Hematopoietic multipotent progenitor cell (in vitro differentiated cells): ENCODE data around the gene UGT1A5. TPM values are rescaled to one million over a fixed set of nuclear protein-coding genes. Genes with fewer than 3 reads are reported as not detected.
"Not testable (repeated sequence)": the region's sequence is repeated elsewhere in the genome, so short reads cannot be mapped to it uniquely, and the experiment has no call there.

Experiments used
- DNase-seq, 3 donors: peaks; one replicate each; pipeline ENCODE4 v3.0.0-alpha.2; 2011 to 2015; ENCODE audit warnings: low read depth in 2 of 3, low spot score in 2 of 3
- total RNA-seq: library from RNA; depleted of rRNA; stranded (reverse); fragments of >200 nt; gene quantifications from one replicate; pipeline ENCODE4 v1.2.3, GENCODE V29; 2012

Gene UGT1A5
- total RNA-seq, 1 donor, result not detected

DNA sequence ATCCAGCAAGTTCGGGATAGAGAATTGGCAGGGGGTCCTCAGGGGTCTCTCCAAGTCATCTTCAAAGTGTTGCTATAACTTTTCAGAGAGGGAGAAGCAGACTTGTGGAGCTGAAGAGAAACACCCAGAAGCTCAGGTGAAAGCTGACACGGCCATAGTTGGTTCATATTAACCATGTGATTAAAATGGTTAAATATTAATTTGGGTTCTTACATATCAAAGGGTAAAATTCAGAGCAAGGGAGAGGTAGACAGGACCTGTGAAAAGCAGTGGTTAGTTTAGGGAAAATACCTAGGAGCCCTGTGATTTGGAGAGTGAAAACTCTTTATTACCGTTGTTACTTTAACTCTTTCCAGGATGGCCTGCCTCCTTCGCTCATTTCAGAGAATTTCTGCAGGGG, 20.1 kb upstream of the UGT1A5 start, which contains the start of gene UGT1A6:
TSS of gene UGT1A6 (plus strand) at position 243 of the 400 bp plus-strand sequence. CDS start at position 358, 115 bp downstream.
- no peak for DNase-seq

DNA sequence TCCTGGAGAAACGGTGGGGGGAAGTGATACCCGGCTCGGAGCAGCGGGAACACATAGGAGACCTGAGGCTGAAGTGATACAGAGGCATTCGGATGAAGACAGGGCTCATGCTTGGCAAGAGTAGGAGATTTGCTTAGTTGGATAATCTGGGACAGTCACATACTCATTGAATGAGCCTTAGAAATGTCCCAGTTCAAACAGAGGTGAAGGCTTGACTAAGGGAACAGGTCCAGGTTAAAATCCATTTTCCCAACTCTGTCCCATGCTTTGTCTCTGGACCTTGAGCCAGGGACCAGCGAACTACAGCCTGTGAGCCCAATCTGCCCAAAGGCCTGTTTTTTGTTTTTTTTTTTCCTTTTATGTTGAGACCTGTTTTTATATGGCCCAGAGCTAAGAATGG, 18.7 kb upstream of the UGT1A5 start:
- DNase-seq, result no peak

DNA sequence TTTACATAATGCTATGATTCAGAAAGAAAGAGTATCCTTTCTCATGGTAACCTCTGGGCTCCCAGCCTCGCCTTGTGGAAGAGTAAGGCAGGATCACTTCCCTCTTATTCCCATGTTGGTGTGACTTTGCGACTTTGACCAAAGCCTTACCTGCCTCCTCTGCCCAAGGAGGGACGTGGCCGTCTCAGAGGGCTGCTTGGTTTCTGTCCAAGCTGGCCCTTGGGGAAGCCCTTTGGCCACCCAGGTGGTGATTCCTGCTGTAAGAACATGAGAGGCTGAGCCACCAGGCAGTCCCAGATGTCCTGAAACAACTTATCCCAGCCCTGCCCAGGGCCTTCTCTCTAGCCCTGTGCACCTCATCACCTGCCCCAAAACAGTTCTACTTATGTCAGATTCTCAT, 14.0 kb upstream of the UGT1A5 start:
- no peak for DNase-seq

DNA sequence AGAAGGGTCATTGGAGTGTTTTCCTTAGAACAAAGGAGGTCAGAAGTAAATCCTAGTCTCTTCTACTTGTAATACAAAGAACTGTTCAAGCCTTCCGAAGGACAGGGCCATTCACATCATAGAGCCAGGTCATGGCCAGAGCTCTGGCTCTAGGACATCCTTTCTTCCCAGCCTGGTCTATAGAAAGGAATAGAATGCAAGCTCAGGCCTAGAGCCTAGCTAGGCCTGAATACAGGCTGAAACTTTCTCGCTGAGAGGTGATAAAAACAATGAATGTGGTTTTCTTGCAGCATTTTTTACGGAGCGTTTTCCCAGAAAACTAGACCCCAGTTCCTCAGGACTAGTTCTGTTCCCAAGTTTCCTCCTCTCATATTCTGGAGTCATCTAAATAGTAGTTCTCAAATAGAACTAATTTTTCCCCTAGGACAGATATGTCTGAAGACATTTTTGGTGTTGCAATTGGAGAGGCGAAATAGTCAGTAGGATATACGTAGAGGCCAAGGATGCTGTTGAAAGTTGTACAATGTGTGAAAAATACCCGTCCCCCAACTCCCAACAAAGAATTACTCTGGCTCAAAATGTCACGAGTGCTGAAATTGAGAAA, 13.2 kb upstream of the UGT1A5 start:
- DNase-seq, result no peak

DNA sequence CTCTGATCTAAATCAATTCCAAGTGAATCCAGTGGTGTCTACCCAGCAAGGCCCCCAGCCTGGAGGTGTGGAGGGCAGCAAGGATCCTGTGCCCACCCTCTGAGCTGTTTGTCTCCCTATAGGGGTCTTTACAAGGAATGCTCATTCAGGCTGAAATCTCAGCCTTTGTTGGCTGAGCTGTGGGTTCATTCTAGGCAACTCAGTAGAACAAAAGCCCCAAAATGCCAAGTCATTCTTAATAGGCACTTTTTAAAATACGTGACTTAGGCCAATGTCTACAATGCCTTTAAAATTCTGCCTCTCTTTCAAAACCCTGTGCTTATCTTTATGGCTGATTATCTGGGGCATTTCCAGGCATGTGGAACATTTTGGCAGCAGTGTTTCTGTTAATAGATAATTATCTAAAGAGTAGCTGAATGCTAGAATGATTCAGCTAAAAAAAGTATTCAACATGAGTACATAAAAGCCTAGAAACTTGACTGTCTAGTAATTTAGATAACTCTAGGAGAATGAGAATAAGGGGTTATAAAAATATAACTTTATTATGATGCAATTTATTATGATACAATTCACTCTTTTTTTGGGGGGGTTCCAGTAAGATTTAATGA, 12.6 kb upstream of the UGT1A5 start:
- peak in 2 of 3 donors; percentile 48 to 84 for DNase-seq

DNA sequence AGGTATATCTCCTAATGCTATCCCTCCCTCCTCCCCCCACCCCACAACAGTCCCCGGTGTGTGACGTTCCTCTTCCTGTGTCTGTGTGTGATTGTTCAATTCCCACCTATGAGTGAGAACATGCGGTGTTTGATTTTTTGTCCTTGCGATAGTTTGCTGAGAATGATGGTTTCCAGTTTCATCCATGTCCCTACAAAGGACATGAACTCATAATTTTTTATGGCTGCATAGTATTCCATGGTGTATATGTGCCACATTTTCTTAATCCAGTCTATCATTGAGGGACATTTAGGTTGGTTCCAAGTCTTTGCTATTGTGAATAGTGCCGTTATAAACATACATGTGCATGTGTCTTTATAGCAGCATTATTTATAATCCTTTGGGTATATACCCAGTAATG, 11.9 kb upstream of the UGT1A5 start:
- not testable (repeated sequence) for DNase-seq

DNA sequence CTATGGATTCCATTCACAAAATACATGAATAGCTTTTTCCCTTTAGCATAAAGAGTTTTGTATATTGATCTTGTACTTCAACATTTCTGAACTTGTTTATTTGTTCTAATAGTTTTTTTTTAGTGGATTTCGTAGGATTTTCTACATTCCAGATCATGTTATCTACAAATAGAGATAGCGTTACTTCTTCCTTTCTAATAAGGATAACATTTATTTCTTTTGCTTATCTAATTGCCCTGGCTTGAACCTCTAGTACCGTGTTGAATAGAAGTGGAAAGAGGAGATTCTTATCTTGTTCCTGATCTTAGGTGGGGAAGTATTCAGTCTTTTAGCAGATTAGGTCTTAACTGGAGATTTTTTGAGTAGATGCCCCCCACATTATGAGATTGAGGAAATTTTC, 10.5 kb upstream of the UGT1A5 start:
- no peak for DNase-seq

DNA sequence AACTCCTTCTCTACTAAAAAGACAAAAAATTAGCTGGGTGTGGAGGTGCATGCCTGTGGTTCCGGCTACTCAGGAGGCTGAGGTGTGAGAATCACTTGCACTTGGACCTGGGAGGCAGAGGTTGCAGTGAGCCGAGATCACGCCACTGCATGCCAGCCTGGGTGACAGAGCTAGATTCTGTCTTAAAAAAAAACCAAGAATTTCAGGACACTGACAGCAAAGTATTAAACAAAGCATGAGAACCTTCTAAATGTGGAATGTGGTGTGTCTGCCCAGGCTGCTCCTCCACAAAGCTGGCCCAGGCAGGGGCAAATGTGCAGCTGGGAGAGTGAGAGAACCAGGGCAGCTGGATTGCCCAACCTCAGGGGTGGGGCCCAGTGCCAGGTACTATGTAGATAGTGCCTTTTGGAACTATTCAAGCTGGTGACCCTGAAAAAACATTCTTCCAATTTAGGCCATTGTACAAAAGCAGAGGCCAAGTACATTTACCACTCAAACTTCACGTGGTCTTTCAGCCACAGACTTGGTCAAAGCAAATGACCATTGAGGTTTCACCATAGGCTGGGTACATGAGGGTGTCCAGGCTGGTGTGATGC, 6.7 kb upstream of the UGT1A5 start:
- DNase-seq, result no peak

DNA sequence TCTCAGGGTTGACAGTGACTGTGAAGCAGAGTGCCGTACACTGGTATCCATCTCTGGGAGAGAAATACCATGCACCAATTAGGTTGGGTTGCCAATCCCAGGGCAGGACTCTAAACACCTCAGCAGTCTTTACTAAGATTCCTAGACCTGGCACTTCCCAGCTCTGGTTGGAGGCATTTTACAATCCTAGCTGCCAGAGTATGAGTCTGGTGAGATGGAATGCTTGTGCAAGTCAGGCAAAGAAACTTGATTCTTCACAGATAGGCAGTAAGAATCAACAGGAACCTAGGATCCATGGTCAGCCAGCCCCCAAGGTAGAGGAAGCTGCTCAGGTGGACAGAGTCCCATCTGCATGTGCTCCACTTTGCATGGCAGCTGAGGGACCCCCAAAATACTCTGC, 6.0 kb upstream of the UGT1A5 start:
- DNase-seq, result no peak

DNA sequence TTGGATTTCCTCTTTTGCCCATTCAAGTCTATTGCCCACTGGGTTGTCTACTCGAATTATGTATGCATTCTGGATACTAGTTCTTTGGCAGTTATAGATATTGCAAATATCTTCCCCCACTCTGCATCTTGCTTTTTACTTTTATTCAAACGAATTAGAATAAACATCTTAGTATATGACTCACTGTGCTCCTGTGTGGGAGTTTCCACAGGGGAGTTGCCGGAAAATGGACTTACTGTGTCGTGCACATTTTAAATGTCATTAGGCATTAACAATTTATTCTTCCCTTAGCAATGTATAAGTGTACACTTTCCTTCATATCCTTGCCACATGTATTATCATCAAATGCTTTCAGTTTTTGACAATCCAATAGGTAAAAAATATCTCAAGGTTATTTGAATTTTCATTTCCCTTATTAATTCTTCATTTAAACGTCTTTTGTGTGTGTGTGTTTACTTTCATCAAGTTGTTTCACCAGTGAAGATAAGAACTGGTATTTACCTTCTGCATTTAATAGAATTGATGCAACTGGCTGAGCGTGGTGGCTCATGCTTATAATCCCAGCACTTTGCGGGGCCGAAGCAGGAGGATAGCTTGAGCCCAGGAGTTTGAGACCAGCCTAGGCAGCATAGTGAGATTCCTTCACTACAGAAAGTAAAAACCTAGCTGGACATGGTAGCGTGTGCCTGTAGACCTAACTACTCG, 4.6 kb upstream of the UGT1A5 start:
- DNase-seq, result no peak

DNA sequence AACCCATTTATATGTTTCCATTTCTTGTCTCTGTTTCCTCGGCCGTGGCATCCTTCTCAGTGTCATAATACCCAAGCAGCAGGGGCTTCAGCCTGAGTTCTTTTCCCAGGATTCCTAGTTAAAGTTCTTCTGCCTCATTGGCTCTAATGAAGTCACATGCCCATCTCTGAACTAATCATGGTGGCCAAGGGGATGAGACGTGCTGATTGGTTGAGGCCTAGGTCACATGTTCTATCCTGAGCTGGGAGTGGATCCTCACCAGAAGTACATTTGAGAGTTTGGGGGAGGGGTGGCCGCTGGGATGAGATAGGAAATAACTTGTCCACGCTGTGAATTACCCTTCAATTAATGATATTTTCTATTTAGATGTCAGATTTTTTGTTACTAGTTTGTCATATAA, 3.8 kb upstream of the UGT1A5 start:
- DNase-seq, result no peak

DNA sequence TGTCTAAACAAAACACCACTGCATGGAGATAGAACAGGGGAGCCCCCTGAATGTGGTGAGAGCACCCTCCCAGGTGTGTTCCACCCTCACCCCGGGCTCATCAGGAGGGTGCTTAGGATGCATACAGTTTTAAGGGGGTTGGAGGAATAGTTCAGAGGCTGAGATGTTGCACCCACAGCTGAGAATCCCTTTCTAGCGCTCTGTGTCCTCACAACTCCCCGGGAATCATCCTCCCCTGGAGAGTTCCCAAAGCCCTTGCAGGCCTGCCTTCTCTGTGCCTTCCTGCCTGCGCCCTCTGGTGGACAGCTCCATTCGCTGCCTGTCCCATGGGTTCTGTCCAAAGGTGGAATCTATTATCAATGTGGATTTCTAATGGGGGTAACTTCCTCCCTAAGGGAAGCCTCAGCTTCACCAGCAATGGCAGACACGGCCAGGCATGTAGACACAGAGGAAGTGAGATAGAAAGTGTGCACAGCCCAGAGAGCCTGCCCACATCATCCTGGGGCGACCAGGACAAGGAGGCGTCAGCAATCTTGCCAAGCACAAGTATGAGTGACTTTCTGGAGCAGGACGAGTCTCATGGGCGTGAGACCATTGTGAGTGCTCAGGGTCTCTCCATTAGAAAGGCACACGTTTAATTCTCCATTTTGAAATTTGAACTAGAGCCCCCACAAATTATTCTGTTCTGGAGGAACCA, 1.2 kb upstream of the UGT1A5 start:
- DNase-seq, result peak; percentile 17 to 73 (median 51)

DNA sequence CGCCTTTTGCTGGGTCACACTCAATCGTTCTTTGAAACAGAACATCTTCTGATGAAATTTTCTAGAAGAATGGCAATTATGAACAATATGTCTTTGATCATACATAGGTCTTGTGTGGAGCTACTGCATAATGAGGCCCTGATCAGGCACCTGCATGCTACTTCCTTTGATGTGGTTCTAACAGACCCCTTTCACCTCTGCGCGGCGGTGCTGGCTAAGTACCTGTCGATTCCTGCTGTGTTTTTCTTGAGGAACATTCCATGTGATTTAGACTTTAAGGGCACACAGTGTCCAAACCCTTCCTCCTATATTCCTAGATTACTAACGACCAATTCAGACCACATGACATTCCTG, 532 bp downstream of the UGT1A5 start:
- no peak for DNase-seq

DNA sequence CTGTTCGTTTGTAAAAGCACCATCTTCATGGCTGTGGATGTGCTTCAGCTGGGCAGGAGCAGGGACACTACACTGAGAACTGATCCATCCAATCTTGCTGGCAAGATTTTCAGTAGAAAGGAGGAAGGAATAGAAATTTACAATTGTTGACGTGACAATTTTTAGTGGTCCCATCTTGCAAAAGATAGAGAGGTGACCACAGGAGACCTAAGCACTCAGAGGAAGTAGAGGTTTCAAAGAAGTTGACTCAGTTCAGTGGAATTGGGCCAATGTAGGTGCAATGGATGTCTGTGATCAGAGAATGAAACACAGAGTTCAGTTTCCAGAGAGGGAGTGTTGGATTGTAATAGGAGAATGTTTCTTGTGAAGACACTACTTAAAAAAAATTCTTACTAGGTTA, 1.4 kb downstream of the UGT1A5 start:
- DNase-seq, result no peak

DNA sequence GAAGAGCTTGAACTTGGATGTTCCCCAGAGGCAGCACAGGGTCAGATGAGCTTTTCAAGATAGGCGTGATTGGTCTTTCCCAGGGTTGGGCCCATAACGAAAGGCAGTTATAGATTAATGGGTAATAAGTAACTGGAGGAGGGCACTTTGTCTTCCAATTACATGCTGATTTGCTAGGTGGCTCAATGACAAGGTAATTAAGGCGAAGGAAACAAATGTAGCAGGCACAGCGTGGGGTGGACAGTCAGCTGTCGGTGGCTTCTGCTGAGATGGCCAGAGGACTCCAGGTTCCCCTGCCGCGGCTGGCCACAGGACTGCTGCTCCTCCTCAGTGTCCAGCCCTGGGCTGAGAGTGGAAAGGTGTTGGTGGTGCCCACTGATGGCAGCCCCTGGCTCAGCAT, 5.8 kb downstream of the UGT1A5 start, which contains the start of gene UGT1A4:
TSS of gene UGT1A4 (plus strand) at position 185 of the 400 bp plus-strand sequence. CDS start at position 270, 85 bp downstream.
- no peak for DNase-seq

DNA sequence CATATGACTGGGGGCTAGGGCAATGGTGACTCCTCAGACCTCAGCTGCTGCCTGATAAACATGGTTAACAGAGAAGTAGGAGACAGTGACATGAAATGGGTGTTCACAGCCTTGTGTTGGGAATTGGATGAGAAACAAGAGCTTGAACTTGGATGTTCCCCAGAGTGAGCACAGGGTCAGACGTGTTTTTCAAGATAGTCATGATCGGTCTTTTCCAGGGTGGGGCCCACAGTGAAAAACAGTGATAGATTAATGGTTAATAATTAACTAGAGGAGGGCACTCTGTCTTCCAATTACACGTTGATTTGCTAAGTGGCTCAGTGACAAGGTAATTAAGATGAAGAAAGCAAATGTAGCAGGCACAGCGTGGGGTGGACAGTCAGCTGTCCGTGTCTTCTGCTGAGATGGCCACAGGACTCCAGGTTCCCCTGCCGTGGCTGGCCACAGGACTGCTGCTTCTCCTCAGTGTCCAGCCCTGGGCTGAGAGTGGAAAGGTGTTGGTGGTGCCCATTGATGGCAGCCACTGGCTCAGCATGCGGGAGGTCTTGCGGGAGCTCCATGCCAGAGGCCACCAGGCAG, 16.1 kb downstream of the UGT1A5 start, which contains the start of gene UGT1A3:
TSS of gene UGT1A3 (plus strand) at position 320 of the 579 bp plus-strand sequence. CDS start at position 405, 85 bp downstream.
- DNase-seq, result no peak

DNA sequence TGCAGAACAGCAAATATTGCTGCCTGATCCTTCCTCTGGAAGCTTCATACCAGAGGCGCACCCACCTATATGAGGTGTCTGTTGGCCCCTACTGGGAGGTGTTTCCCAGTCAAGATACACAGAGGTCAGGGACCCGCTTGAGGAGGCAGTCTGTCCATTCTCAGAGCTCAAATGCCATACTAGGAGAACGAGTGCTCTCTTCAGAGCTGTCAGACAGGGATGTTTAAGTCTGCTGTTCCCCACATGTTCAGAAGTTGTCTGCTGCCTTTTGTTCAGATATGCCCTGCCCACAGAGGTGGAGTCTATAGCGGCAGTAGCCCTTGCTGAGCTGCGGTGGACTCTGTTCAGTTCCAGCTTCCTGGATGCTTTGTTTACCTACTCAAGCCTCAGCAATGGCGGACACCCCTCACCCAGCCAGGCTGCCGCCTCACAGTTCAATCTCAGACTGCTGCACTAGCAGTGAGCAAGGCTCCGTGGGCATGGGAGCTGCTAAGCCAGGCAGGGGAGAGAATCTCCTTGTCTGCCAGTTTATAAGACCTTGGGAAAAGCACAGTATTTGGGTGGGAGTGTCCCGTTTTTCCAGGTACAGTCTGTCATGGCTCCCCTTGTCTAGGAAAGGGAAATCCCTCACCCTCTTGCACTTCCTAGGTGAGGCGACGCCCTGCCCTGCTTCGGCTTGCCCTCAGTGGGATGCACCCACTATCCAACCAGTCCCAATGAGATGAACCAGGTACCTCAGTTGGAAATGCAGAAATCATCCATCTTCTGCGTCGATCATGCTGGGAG, 24.4 kb downstream of the UGT1A5 start:
- DNase-seq, result not testable (repeated sequence)

DNA sequence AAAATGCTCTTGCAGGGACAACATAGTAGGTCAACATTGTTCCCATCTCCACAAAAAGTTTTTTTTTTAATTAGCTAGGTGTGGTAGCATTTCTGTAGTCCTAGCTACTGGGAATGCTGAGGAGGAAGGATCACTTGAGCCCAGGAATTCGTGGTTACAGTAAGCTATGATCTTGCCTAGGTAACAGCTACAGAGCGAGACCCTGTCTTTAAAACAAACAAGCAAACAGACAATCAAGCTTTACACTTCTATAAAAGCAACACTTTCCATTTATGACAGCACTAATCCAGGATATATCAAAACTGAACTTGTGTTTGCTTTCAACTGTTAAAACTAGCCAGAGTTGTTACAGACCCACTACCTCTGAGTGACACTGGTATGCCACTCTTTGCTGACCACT, 28.2 kb downstream of the UGT1A5 start:
- no peak for DNase-seq

DNA sequence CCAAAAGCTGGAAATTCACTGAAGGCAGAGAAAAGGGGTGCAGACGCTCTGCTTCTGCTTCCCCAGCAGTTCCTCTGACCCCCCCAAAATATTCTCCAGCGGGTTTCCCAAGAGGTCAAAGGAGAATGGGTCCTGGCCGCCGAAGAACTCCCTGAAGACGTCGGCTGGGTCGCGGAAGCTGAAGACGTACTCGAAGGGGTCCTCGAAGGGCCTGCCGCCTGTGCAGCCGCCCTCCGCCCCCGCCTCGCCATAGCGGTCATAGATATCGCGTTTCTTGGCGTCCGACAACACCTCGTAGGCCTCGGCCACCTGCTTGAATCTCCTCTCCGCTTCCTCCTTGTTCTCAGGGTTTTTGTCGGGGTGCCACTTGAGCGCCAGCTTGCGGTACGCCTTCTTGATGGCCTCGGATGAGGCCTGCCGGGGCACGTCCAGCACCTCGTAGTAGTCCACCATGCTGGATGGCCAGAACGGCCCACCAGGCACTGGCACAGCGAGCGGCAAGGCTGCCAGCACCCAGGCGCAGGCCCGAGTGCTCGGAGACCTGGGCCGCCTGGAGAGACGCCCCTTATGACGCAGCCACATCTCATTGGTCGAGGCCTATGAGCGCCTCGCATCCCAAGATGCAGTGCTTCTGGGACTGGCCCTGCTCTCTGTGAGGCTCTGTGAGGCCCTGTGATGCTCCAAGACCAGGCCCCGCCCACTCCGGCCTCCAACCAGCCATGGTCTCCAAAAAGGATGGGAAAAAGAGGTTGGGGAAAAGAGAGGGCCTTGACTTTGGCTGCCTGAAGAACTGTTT, 31.0 kb downstream of the UGT1A5 start:
- DNase-seq, result no peak
